ENCODE data around the gene MYLK.

The MYLK gene

GRCh38 chr3:123790254-123791072, 93.7 kb downstream of the MYLK start:
- no peak for DNase-seq

- DNase-seq: no peak
Measured at GRCh38 chr3:123789760-123790159, 94.4 kb downstream of the MYLK start.

GRCh38 chr3:123789160-123789559, 95.0 kb downstream of the MYLK start:
- DNase-seq: no peak

GRCh38 chr3:123788710-123789109, 95.4 kb downstream of the MYLK start:
- no peak for DNase-seq

- DNase-seq: no peak
Measured at GRCh38 chr3:123787133-123787532, 97.0 kb downstream of the MYLK start.

GRCh38 chr3:123785602-123786001, 98.5 kb downstream of the MYLK start:
- no peak for DNase-seq

- no peak for DNase-seq
Measured at GRCh38 chr3:123783811-123784210, 100.3 kb downstream of the MYLK start.

GRCh38 chr3:123783050-123783689, 101.0 kb downstream of the MYLK start:
- DNase-seq: no peak

- no peak for DNase-seq
Measured at GRCh38 chr3:123782488-123782887, 101.6 kb downstream of the MYLK start.

GRCh38 chr3:123781571-123782275, 102.4 kb downstream of the MYLK start:
- no peak for DNase-seq

GRCh38 chr3:123781138-123781537, 103.0 kb downstream of the MYLK start:
- no peak for DNase-seq

GRCh38 chr3:123780656-123781055, 103.5 kb downstream of the MYLK start:
- DNase-seq: no peak

GRCh38 chr3:123779655-123780231, 104.4 kb downstream of the MYLK start:
- no peak for DNase-seq

- DNase-seq: no peak
Measured at GRCh38 chr3:123778991-123779622, 105.0 kb downstream of the MYLK start.

- DNase-seq: no peak
Measured at GRCh38 chr3:123778525-123778924, 105.6 kb downstream of the MYLK start.

- DNase-seq: no peak
Measured at GRCh38 chr3:123776071-123776782, 107.9 kb downstream of the MYLK start.

- no peak for DNase-seq
Measured at GRCh38 chr3:123774474-123774873, 109.7 kb downstream of the MYLK start.

- DNase-seq: no peak
Measured at GRCh38 chr3:123773681-123774431, 110.3 kb downstream of the MYLK start.

- no peak for DNase-seq
Measured at GRCh38 chr3:123769356-123769743, 114.8 kb downstream of the MYLK start.

GRCh38 chr3:123768480-123769355, 115.4 kb downstream of the MYLK start:
- DNase-seq: no peak
